GM21737 (cell line): ENCODE data around the gene GNAT3.

Source experiments
- ATAC-seq: cut with Tn5 transposase; IDR thresholded peaks from one replicate; pipeline ENCODE4 v1.9.1; 2021; ENCODE audit warnings: mild to moderate bottlenecking, moderate library complexity; ENCODE audit not compliant: unreplicated experiment

The GNAT3 gene

GRCh38 chr7:80511964-80512363, at the start of gene GNAT3:
Gene GNAT3 (minus strand): TSS chr7:80512064. CDS start chr7:80511926, 138 bp downstream.
- ATAC-seq: no peak

GRCh38 chr7:80558116-80558515, 46.3 kb upstream of the GNAT3 start:
- ATAC-seq: no peak

GRCh38 chr7:80552031-80552694, 40.3 kb upstream of the GNAT3 start:
- ATAC-seq: no peak

- ATAC-seq: no peak
Observed at GRCh38 chr7:80550005-80550404, 38.1 kb upstream of the GNAT3 start.

- ATAC-seq: no peak
Observed at GRCh38 chr7:80548840-80549530, 37.1 kb upstream of the GNAT3 start.

- no peak for ATAC-seq
Observed at GRCh38 chr7:80542398-80542797, 30.5 kb upstream of the GNAT3 start.

- ATAC-seq: no peak
Observed at GRCh38 chr7:80540836-80541235, 29.0 kb upstream of the GNAT3 start.

GRCh38 chr7:80537091-80537490, 25.2 kb upstream of the GNAT3 start:
- ATAC-seq: no peak

- ATAC-seq: no peak
Observed at GRCh38 chr7:80536426-80536825, 24.6 kb upstream of the GNAT3 start.

GRCh38 chr7:80533287-80533686, 21.4 kb upstream of the GNAT3 start:
- ATAC-seq: no peak

GRCh38 chr7:80532153-80532552, 20.3 kb upstream of the GNAT3 start:
- no peak for ATAC-seq

- ATAC-seq: no peak
Observed at GRCh38 chr7:80530136-80530535, 18.3 kb upstream of the GNAT3 start.

- no peak for ATAC-seq
Observed at GRCh38 chr7:80529362-80529761, 17.5 kb upstream of the GNAT3 start.

- no peak for ATAC-seq
Observed at GRCh38 chr7:80528689-80529088, 16.8 kb upstream of the GNAT3 start.

GRCh38 chr7:80526472-80526871, 14.6 kb upstream of the GNAT3 start:
- no peak for ATAC-seq

- no peak for ATAC-seq
Observed at GRCh38 chr7:80524693-80525092, 12.8 kb upstream of the GNAT3 start.

- ATAC-seq: no peak
Observed at GRCh38 chr7:80521809-80522208, 9.9 kb upstream of the GNAT3 start.

GRCh38 chr7:80520199-80520598, 8.3 kb upstream of the GNAT3 start:
- ATAC-seq: no peak

GRCh38 chr7:80517282-80517747, 5.5 kb upstream of the GNAT3 start:
- no peak for ATAC-seq

- no peak for ATAC-seq
Observed at GRCh38 chr7:80515298-80515697, 3.4 kb upstream of the GNAT3 start.

GRCh38 chr7:80510021-80510420, 1.8 kb downstream of the GNAT3 start:
- no peak for ATAC-seq

GRCh38 chr7:80508440-80508839, 3.4 kb downstream of the GNAT3 start:
- no peak for ATAC-seq
